HG03342 (cell line): ENCODE results near the gene CCER1.
"Not testable (repeated sequence)": the region's sequence is repeated elsewhere in the genome, so short reads cannot be mapped to it uniquely, and the experiment has no call there.

Experiments
- ATAC-seq: cut with Tn5 transposase; IDR thresholded peaks from one replicate; pipeline ENCODE4 v1.9.1; 2021; ENCODE audit warnings: mild to moderate bottlenecking, moderate library complexity; ENCODE audit not compliant: unreplicated experiment

CCER1 gene, protein sequence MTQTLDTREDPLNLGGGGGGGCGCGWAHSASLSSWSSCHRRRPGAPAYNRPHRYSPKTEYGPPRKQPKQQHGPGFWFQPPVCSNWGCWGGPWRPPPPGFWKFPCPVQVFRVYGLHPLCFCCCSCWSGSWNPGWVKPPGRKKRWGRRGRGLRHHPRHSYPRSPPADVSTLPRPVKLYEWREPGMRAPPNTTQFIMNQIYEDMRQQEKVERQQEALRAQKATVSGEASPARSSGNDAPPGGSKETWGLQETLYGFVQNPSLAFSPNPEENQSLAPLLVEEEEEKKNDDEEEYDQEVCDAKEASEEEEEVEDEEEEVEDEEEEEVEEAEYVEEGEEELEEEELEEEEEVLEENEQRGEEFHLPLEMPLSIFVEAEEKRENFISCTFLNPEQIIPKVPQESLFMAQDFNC

DNA sequence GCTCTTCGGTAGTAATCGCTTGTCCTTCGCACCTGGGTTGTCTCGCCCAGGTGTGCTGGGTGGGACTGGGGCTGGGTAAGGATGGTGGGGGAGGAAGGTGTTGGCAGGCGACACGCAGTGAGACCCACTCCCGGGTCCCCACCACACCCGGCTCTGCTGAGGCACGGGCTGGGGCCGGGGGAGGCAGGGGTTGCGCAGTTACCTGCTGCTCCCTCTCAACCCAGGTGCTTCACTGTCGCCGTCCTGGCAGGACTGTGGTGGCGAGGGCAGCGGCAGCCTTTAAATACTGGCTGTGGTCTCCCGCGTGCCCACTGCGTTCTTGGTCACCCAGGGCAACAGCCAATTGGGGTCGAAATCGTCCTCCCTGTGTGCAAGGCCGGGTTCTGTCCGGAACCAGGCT, at the start of gene CCER1:
Gene CCER1 (minus strand): TSS at position 256 of the 400 bp plus-strand sequence. CDS start 434 bp downstream, outside the sequence.
- no peak for ATAC-seq

- no peak for ATAC-seq
Observed at GRCh38 chr12:91003737-91004136, 48.8 kb upstream of the CCER1 start.

- ATAC-seq = no peak
Observed at GRCh38 chr12:91001306-91001705, 46.3 kb upstream of the CCER1 start.

DNA sequence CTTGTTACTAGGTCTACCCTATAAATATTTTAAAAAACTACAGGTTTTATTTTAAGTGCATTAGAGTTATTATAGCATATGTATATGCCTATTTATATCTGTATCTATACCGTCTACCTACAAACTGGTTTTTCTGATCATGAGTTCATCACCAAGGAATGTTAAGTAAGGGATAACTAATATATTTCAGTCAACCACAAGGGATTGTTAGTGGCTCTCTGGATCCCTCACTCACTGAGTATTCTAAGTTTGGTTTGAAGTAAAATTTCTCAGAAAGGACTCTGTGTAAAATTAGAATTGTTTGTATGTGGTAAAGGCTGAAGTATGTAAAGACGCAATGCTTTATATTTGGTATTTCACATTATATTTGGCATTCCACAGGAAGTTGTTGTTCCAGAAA, 45.0 kb upstream of the CCER1 start:
- ATAC-seq = no peak

- ATAC-seq = no peak
Observed at GRCh38 chr12:90999527-90999926, 44.6 kb upstream of the CCER1 start.

DNA sequence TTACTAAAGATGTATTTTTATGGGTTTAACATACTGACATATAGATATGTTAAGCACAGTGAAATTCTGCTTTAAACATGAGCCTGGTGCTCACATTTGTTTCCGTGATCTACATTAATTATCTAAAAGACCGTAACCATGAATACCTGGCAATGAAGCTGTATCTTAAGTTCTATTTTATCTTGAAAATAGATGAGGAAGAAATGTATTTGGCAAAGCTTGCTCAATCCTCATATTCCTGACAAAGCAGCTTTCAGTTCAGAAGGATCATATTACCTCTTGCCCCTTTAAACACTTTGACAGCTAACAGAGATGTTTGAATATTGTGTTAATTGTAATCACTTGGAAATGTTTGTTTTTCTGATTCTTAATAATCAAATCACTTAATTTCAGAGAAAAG, 40.0 kb upstream of the CCER1 start:
- ATAC-seq = no peak

DNA sequence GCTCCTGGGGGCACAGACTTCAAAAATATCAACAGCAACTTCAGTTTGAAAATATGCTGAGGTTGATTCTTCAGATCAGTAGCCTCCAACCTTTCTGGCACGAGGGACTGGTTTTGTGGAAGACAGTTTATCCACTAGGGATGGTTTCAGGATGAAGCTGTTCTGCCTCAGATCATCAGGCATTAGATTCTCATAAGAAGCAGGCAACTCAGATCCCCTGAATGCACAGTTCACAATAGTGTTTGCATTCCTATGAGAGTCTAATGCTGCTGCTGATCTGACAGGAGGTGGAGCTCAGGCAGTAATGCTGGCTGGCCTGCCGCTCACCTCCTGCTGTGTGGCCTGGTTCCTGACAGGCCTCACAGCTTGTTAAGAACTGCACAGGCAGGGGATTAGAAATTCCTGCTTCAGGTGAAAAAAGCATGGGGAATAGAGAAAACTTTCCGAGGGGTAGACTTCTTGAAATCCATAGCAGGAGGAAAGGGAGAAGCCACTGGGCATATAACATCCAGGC, 37.0 kb upstream of the CCER1 start:
- ATAC-seq = no peak

- ATAC-seq = no peak
Observed at GRCh38 chr12:90990611-90991010, 35.6 kb upstream of the CCER1 start.

GRCh38 chr12:90989686-90990111, 34.7 kb upstream of the CCER1 start:
- ATAC-seq = no peak

DNA sequence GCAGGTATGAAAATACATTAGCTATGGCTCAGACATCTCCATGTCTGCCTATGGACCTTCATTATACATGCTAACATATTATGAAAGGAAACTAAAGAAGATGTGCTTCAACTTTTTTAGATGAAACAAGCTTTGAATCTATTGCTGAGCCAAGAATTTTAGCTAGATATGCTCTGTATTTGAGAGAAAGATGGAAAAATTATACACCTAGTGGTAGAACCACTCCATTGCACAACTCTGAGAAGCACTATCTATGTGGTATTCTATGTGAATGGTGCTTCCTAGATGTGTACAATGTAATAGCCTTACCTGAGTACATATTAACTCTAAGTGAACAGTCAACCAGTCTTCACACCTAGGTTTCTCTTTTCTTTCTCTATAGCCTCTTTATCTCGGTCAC, 32.5 kb upstream of the CCER1 start:
- ATAC-seq = peak; percentile 92

DNA sequence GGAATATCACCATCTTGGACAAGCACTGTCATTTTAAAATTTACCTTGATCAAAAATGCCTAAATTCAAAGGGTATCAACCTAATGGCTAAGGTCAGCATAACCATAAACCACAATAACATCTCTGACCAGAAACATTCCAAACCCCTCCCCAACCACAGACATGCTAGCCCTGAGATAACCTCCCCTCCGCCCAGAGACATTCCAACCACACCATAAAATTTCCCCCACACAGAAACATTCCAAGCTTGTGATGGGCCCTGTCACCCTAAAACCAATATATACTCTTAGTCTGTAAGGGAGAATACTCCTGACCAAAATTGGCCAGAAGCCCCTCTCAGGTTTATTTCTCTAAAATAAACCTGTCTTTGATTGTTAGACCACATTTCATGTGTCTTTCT, 32.1 kb upstream of the CCER1 start:
- no peak for ATAC-seq

- ATAC-seq = not testable (repeated sequence)
Observed at GRCh38 chr12:90985331-90985730, 30.4 kb upstream of the CCER1 start.

DNA sequence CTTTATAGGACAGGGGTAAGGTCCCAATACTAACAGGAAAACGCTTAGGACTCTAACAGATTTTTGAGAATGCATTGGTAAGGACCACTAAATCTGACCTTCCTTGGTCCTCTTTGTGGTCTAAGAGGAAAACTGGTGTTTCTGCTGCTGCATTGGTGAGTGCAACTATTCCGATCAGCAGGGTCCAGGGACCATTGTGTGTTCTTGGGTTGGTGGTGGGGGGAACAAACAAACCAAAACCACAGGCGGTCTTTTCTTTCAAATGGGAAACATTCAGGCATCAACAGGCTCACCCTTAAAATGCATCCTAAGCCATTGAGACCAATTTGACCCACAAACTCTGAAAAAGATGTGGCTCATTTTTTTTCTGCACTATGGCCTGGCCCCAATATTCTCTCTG, 29.1 kb upstream of the CCER1 start:
- ATAC-seq = no peak

- ATAC-seq = no peak
Observed at GRCh38 chr12:90982170-90982569, 27.2 kb upstream of the CCER1 start.

- no peak for ATAC-seq
Observed at GRCh38 chr12:90979951-90980350, 25.0 kb upstream of the CCER1 start.

DNA sequence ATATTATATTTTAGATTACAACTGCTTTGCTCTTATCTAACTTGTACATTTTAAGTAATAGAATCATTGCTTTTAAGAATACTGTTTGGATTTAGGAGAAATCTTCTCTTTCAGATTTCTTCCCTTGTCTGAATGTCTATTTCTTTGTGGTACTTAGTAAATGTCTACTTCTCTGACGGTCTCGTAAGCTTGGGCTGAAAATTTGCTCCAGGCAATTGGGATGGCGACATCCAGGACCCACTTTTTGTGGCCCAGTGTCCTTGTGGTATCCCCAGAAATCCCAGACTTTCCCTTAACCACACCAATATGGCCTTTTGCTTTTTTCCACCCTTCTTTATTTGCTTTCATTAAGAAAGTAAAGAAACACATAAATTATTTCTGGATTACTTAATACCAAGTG, 24.0 kb upstream of the CCER1 start:
- ATAC-seq = no peak

DNA sequence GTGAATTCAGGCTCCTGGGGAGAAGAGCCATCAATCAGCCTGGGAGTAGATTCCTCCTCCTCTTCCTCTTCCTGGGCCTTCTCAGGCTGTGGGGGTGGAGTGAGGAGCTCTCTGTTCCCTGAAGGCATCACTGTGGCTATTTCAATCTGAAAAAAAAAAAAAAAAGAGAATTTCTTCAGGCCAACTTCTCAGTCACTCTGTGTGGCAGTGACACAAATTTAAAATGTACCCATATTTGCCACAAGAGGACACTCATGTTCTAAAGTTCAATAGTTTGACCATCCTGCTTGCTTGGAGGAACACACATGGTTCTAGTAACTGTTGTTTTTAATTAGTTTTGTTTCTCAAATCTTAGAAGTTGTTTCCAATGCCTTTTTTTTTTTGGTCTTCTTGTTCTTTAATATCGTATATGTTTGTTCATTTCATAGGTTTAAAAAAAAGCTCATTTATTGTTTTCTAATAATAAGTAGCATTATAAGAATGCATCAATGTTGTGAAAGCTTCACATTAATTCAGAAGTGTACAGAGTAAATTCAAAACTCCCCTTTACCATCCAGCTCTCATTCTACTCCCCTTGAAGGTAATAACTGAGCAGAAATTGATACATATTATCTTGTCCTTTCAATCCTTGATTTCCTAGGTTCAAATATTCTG, 23.3 kb upstream of the CCER1 start:
- peak; percentile 92 for ATAC-seq

- ATAC-seq = no peak
Observed at GRCh38 chr12:90977224-90977623, 22.2 kb upstream of the CCER1 start.

DNA sequence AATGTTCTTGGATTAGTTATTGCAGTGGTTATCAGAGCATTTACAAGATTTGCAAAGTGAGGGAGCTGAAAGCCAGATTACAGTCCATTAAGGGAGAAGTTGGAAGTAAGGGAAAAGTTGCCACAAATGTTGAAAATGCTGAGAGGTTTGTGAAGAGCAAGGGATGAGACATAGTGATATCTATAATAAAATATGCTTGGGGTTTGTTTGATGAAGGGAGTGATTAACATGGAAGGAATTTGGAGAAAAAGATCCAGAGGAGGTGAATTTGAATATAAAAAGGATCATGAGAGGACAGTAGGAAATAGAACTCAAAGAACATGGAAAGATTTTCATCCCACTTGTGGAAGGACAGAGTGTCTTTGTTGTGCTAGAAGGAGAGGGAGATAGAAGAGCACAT, 19.3 kb upstream of the CCER1 start:
- no peak for ATAC-seq

DNA sequence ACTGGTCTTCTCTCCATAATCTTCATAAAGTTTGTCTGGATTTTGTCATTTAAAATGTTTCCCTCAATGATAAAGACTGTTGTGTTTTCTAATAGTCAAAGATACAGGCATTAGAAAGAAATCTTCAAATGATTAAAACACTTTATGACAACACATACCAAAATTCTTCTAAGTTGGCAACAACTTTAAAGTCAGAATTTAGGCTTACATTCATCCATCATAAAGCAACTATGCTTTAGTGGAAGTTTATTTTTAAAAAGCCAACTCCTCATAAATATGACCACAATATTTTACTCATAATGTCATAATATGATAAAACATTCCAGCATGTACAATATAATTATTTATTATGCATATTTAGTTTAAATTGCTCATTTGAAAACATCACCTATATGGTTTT, 17.2 kb upstream of the CCER1 start:
- ATAC-seq = no peak

- ATAC-seq = no peak
Observed at GRCh38 chr12:90970911-90971310, 15.9 kb upstream of the CCER1 start.

- no peak for ATAC-seq
Observed at GRCh38 chr12:90970471-90970870, 15.5 kb upstream of the CCER1 start.
